Uterus (tissue), 2 donors: ENCODE measurements around the gene SIK1.
"Not testable (repeated sequence)": the region's sequence is repeated elsewhere in the genome, so short reads cannot be mapped to it uniquely, and the experiment has no call there.

Experiments used
- CTCF ChIP-seq, 4 experiments: fragments of 200-600 bp in 2 of 4; fragments of 450-650 bp in 2 of 4; sonication (generic) in 2 of 4; IDR thresholded peaks; one replicate each; pipeline ENCODE4 v1.5.1; 2016 to 2019; ENCODE audit warnings: antibody characterized with exemption in 4 of 4, mild to moderate bottlenecking in 2 of 4, moderate library complexity in 1 of 4
- POLR2A ChIP-seq, 2 donors: fragments of 450-650 bp; IDR thresholded peaks; one replicate each; pipeline ENCODE4 v1.6.1; 2016; ENCODE audit warnings: antibody characterized with exemption in 2 of 2, mild to moderate bottlenecking in 1 of 2, moderate library complexity in 1 of 2

GRCh38 chr21:43403651-43404430 lies 23.1 kb downstream of the SIK1 start:
- not testable (repeated sequence) for TF ChIP-seq CTCF, POLR2A (IDR thresholded peaks at IDR 0.05)
